HCT116 (cell line): ENCODE measurements around the gene SH3PXD2A. TPM values are rescaled to one million over a fixed set of nuclear protein-coding genes. Genes with fewer than 3 reads are reported as not detected.

ENCODE experiments used
- ATAC-seq: fragments of 200-7000 bp; cut with Tn5 transposase; 2 replicates; pipeline ENCODE4 v1.9.1; 2020; ENCODE audit warnings: mild to moderate bottlenecking, moderate library complexity
- BruUV-seq: library from RNA; stranded (reverse); fragments of 400-500 nt; replicated peaks from 2 replicates; lab custom pipeline; 2021; lab: Mats Ljungman, UMichigan
- CTCF ChIA-PET: fragments of 300-600 bp; sonication (Branson Sonifier 250); formaldehyde crosslinking; loops from one replicate; lab custom pipeline; 2021; ENCODE audit warnings: antibody characterized with exemption; lab: Charles Lee
- POLR2A ChIA-PET: fragments of 300-600, 350-600 bp; sonication (Branson Sonifier 250); formaldehyde crosslinking; loops from one replicate; lab custom pipeline; 2021; ENCODE audit warnings: antibody characterized with exemption; lab: Charles Lee
- RAD21 ChIA-PET, 2 experiments: fragments of 300-600 bp; sonication (Branson Sonifier 250); formaldehyde crosslinking; loops; one replicate each; lab custom pipeline; 2023; ENCODE audit warnings: low total read pairs in 2 of 2; ENCODE audit not compliant: uncharacterized antibody in 2 of 2, unreplicated experiment in 2 of 2, low non-redundant PET in 1 of 2; lab: Charles Lee
- DNase-seq: peaks from one replicate; pipeline ENCODE4 v3.0.0-alpha.2; 2010; ENCODE audit warnings: low read depth, low spot score
- H2AFZ ChIP-seq: fragments of 200-600 bp; shearing (Covaris generic), sonication (generic); 2 replicates; pipeline ENCODE4 v1.6.1; 2017; ENCODE audit warnings: low read depth, mixed run types, mixed read lengths, antibody characterized with exemption, low read length; ENCODE audit not compliant: poor library complexity, severe bottlenecking
- H3K27ac ChIP-seq: 2 replicates; pipeline ENCODE4 v1.5.1; 2012; ENCODE audit warnings: low read depth, low read length
- H3K27me3 ChIP-seq: fragments of 200-600 bp; sonication (generic); 2 replicates; pipeline ENCODE4 v1.6.1; 2016; ENCODE audit warnings: mixed run types, low read length, mixed read lengths; ENCODE audit not compliant: insufficient read depth
- H3K36me3 ChIP-seq, 2 experiments: fragments of 200-500 bp in 1 of 2; fragments of 200-600 bp in 1 of 2; sonication (Bioruptor generic) in 1 of 2; sonication (generic) in 1 of 2; 2 replicates each; pipeline versions ENCODE4 v1.5.1 to v1.6.1; 2014 to 2016; ENCODE audit warnings: low read length in 2 of 2, inconsistent platforms in 1 of 2, mixed read lengths in 1 of 2, mixed run types in 1 of 2; ENCODE audit not compliant: insufficient read depth in 2 of 2, control insufficient read depth in 1 of 2
- H3K4me1 ChIP-seq, 2 experiments: fragments of 200-600 bp in 1 of 2; sonication (generic) in 1 of 2; 2 replicates each; pipeline versions ENCODE4 v1.5.1 to v1.6.1; 2012 to 2017; ENCODE audit warnings: low read length in 2 of 2, inconsistent platforms in 1 of 2, mild to moderate bottlenecking in 1 of 2, mixed read lengths in 1 of 2, mixed run types in 1 of 2, moderate library complexity in 1 of 2; ENCODE audit not compliant: insufficient read depth in 2 of 2, control insufficient read depth in 1 of 2
- H3K4me2 ChIP-seq: fragments of 200-600 bp; sonication (generic); 2 replicates; pipeline ENCODE4 v1.6.1; 2017; ENCODE audit warnings: mixed run types, low read length, mixed read lengths
- H3K4me3 ChIP-seq, 2 experiments: fragments of 200-600 bp in 1 of 2; sonication (generic) in 1 of 2; replicated peaks in 1 of 2; 2 replicates each; pipeline ENCODE4 v1.5.1; 2011 to 2016; ENCODE audit warnings: low read length in 2 of 2, control low read depth in 1 of 2, low read depth in 1 of 2, mild to moderate bottlenecking in 1 of 2, mixed read lengths in 1 of 2, mixed run types in 1 of 2
- H3K79me2 ChIP-seq: fragments of 200-600 bp; sonication (generic); 2 replicates; pipeline ENCODE4 v1.6.1; 2017; ENCODE audit warnings: mild to moderate bottlenecking, mixed run types, low read length, moderate library complexity, mixed read lengths; ENCODE audit not compliant: insufficient read depth
- H3K9ac ChIP-seq: fragments of 200-600 bp; sonication (generic); 2 replicates; pipeline ENCODE4 v1.6.1; 2016; ENCODE audit warnings: low read length, mixed read lengths
- H3K9me2 ChIP-seq: fragments of 200-600 bp; sonication (generic), shearing (Covaris generic); 2 replicates; pipeline ENCODE4 v1.6.1; 2017; ENCODE audit warnings: mixed run types, mild to moderate bottlenecking, moderate library complexity; ENCODE audit not compliant: insufficient read depth
- H3K9me3 ChIP-seq, 2 experiments: fragments of 200-500 bp in 1 of 2; fragments of 200-600 bp in 1 of 2; sonication (Bioruptor generic) in 1 of 2; sonication (generic) in 1 of 2; 2 replicates each; pipeline ENCODE4 v1.6.1; 2014 to 2017; ENCODE audit warnings: low read length in 2 of 2, mixed read lengths in 2 of 2, inconsistent platforms in 1 of 2, low read depth in 1 of 2, mild to moderate bottlenecking in 1 of 2, mixed run types in 1 of 2, moderate library complexity in 1 of 2; ENCODE audit not compliant: control insufficient read depth in 1 of 2, insufficient read depth in 1 of 2
- H4K20me1 ChIP-seq: fragments of 200-600 bp; sonication (generic), shearing (Covaris generic); 2 replicates; pipeline ENCODE4 v1.6.1; 2017; ENCODE audit warnings: mixed run types, mild to moderate bottlenecking, moderate library complexity; ENCODE audit not compliant: insufficient read depth
- CEBPB ChIP-seq: IDR thresholded peaks from 2 replicates; pipeline ENCODE4 v1.6.1; 2012; ENCODE audit warnings: low read depth
- EGR1 ChIP-seq: IDR thresholded peaks from 2 replicates; pipeline ENCODE4 v1.6.1; 2012; ENCODE audit warnings: low read depth
- MAX ChIP-seq: IDR thresholded peaks from 2 replicates; pipeline ENCODE4 v1.6.1; 2012
- POLR2A ChIP-seq: IDR thresholded peaks from 2 replicates; pipeline ENCODE4 v1.7.0; 2011; ENCODE audit warnings: borderline replicate concordance; ENCODE audit not compliant: insufficient read depth, insufficient read length; ENCODE audit errors: extremely low read depth
- REST ChIP-seq: IDR thresholded peaks from 2 replicates; pipeline ENCODE4 v1.6.1; 2012; ENCODE audit warnings: low read depth
- ZNF274 ChIP-seq: fragments of 200-500 bp; sonication (Bioruptor generic); IDR thresholded peaks from 2 replicates; pipeline ENCODE4 v1.6.1; 2014; ENCODE audit warnings: mild to moderate bottlenecking, low read depth, low read length, inconsistent platforms
- intact Hi-C: fragments of 100-400 bp; cut with micrococcal nuclease; formaldehyde crosslinking; loops from 2 replicates; pipeline ENCODE4 v1.10.0; 2022
- total RNA-seq: library from RNA; stranded (reverse); gene quantifications from one replicate; pipeline ENCODE4 v1.2.1, GENCODE V29; 2021; ENCODE audit not compliant: unreplicated experiment

The SH3PXD2A gene
- total RNA-seq, 1 experiment from 2014 or later = 8.7 TPM

GRCh38 chr10:103597003-103597402, 258.4 kb downstream of the SH3PXD2A start:
- Histone ChIP-seq H3K36me3 (no peaks in the 10 kb centered on the region), H4K20me1 (no peaks in the 10 kb centered on the region), H3K9ac (no peak overlapping the region), H2AFZ (no peak overlapping the region), H3K79me2 (no peaks in the 10 kb centered on the region), H3K9me2 (no peaks in the 10 kb centered on the region), H3K4me3 (no peak overlapping the region), H3K27ac (no peak overlapping the region), H3K4me1 (peaks cover 0 to 5% of the 10 kb centered on the region in 2 experiments; a peak in 2 of 4 replicates), H3K9me3 (no peaks in the 10 kb centered on the region), H3K4me2 (no peak overlapping the region), H3K27me3 (no peaks in the 10 kb centered on the region)
- TF ChIP-seq POLR2A (no peak), MAX (no peak), CEBPB (no peak), REST (no peak), ZNF274 (no peak), EGR1 (no peak)
- DNase-seq = no peak
- ChIA-PET POLR2A (no interaction called here), RAD21 (no interaction called here), CTCF (interaction anchor here (2.9 kb wide), 1 partner anchor 89 kb away, joined by 12 read pairs; no protein-coding TSS in a partner anchor)
- ATAC-seq = no peak
- intact Hi-C loops = no loop called here
- no TSS peak for BruUV-seq
